ENCODE results near the gene GNG4. TPM values are rescaled to one million over a fixed set of nuclear protein-coding genes. Genes with fewer than 3 reads are reported as not detected.
A peak's percentile ranks its signal among the peaks of the same experiment; 100 is the strongest.

Gene GNG4
- total and polyA plus RNA-seq, 10 of the 15 experiments (the other 5 are each of a cell fraction or from before 2014, with no cell fraction given), result 0.03 to 0.15 (median 0.15) TPM; not detected in 7

GRCh38 chr1:235632506-235633401, 16.8 kb downstream of the GNG4 start:
- ChIA-PET POLR2A (interaction anchor here (0.5 kb wide), 1 partner anchor 357 kb away, joined by 5 read pairs; no protein-coding TSS in a partner anchor), RAD21 (ENCODE audit: unreplicated experiment) (no interaction called here), CTCF (interaction anchor here (1.0 to 1.5 kb wide), 3 partner anchors 11 to 31 kb away, joined by 3 to 6 read pairs (median 3); no protein-coding TSS in a partner anchor), SMC1A (ENCODE audit: uncharacterized antibody, unreplicated experiment) (interaction anchor here (0.6 kb wide), 2 partner anchors 121 to 216 kb away, joined by 3 read pairs; no protein-coding TSS in a partner anchor)
- Histone ChIP-seq H2AFZ (ENCODE audit: control insufficient read depth, low read depth, low read length) (peak overlapping the region; percentile 73), H3K79me2 (ENCODE audit: control insufficient read depth, insufficient read depth, low read length) (no peaks in the 10 kb centered on the region), H3K9ac (ENCODE audit: control insufficient read depth, insufficient read depth, low read length) (0 out of 2 replicates have a peak overlapping the region, but pooled peaks have one; percentile 20), H3K36me3 (ENCODE audit: control insufficient read depth in 2 of 2, insufficient read depth in 2 of 2, low read length in 1 of 2) (no peaks in the 10 kb centered on the region), H4K20me1 (ENCODE audit: control insufficient read depth, insufficient read depth) (no peaks in the 10 kb centered on the region), H3K4me3 (peak overlapping the region; percentile 54; the same call in 1 of the 2 replicates), H3K4me1 (ENCODE audit: control insufficient read depth, insufficient read depth, low read length) (peaks cover 9% of the 10 kb centered on the region), H3K27me3 (replicated peaks in 1 of 2; ENCODE audit: control insufficient read depth in 2 of 2, insufficient read depth in 2 of 2, low read length in 1 of 2) (no peaks in the 10 kb centered on the region; a peak in 1 of 4 replicates), H3K27ac (ENCODE audit: control insufficient read depth, insufficient read depth) (no peak overlapping the region), H3K9me3 (replicated peaks; ENCODE audit: control insufficient read depth, insufficient read depth, low read length) (no peaks in the 10 kb centered on the region), H3K4me2 (ENCODE audit: control insufficient read depth, insufficient read depth) (peak overlapping the region; percentile 68)
- DNase-seq (ENCODE audit: low read depth, low spot score), result peak; percentile 23
- intact Hi-C loops (cut with micrococcal nuclease; ENCODE audit: unreplicated experiment), result no loop called here
- ATAC-seq, result peak; percentile 90
- in situ Hi-C loops (cut with MboI), result no loop called here
- no TSS peak for BruUV-seq (replicated peaks)
- peak; percentile 80 for FAIRE-seq
- 32% methylated on average over 14 of the region's 14 CpGs for WGBS (ENCODE audit: insufficient coverage, insufficient replicate concordance, low lambda C conversion rate, missing lambda C conversion rate)
- TF ChIP-seq MYC (IDR thresholded peaks at IDR 0.05; ENCODE audit: insufficient read depth, insufficient read length, insufficient replicate concordance, low read length, severe bottlenecking) (no peak), E2F4 (IDR thresholded peaks at IDR 0.05; ENCODE audit: low read depth, low read length) (no peak), HDGF (IDR thresholded peaks at IDR 0.05) (no peak), DPF2 (IDR thresholded peaks at IDR 0.05) (no peak), SIN3A (IDR thresholded peaks at IDR 0.05; ENCODE audit: low read depth, low read length) (no peak), NKRF (conservative IDR thresholded peaks at IDR 0.05) (no peak), WRNIP1 (IDR thresholded peaks at IDR 0.05; ENCODE audit: borderline replicate concordance, low read depth, low read length) (no peak), NFYB (IDR thresholded peaks at IDR 0.05; ENCODE audit: insufficient read depth, low read depth, low read length) (no peak), FOXM1 (IDR thresholded peaks at IDR 0.05; ENCODE audit: low read depth, low read length) (no peak), ZBED1 (IDR thresholded peaks at IDR 0.05; ENCODE audit: borderline replicate concordance) (no peak), PKNOX1 (IDR thresholded peaks at IDR 0.05) (peak; percentile 47; the same call in 1 of the 2 replicates), RUNX3 (IDR thresholded peaks at IDR 0.05; ENCODE audit: low read length) (no peak), ATF7 (IDR thresholded peaks at IDR 0.05; ENCODE audit: low read depth) (0 out of 2 replicates have a peak, but pooled peaks have one; percentile 15), SKIL (IDR thresholded peaks at IDR 0.05; ENCODE audit: low read depth, poor library complexity, severe bottlenecking) (no peak), MAX (IDR thresholded peaks at IDR 0.05; ENCODE audit: low read depth, low read length) (no peak), NFXL1 (IDR thresholded peaks at IDR 0.05; ENCODE audit: borderline replicate concordance) (no peak)
